Left colon (tissue), 2 donors: ENCODE measurements around the gene KIAA1671. TPM values are rescaled to one million over a fixed set of nuclear protein-coding genes. Genes with fewer than 3 reads are reported as not detected.

Experiments used
- ATAC-seq: fragments of 200-7000 bp; cut with Tn5 transposase; one replicate; pipeline ENCODE4 v1.9.1; 2020; ENCODE audit warnings: mild to moderate bottlenecking, moderate library complexity
- DNase-seq, 2 donors: peaks; one replicate each; pipeline ENCODE4 v3.0.0-alpha.2; 2020
- intact Hi-C, 2 donors: fragments of 100-400 bp; cut with DNase I in 1 of 2; cut with micrococcal nuclease in 1 of 2; formaldehyde crosslinking; loops; one replicate each; pipeline versions ENCODE4 v1.11.2 to v1.14.0; 2022; cut with DNase I, micrococcal nuclease
- total RNA-seq, 2 donors: library from RNA; stranded (reverse); fragmentation: NEBNext Ultra II Directional; extraction: Animal tissue kit (Norgen Biotek cat#: 25700); gene quantifications; one replicate each; pipeline ENCODE4 v1.2.1, GENCODE V29; 2021
- donor health status: DM: no; HTN: no; CAD: no.
- donor health status: DM: yes; HTN: yes; CAD: no.

The KIAA1671 gene
- total RNA-seq, 2 donors from 2014 or later: 100 to 106 TPM

DNA sequence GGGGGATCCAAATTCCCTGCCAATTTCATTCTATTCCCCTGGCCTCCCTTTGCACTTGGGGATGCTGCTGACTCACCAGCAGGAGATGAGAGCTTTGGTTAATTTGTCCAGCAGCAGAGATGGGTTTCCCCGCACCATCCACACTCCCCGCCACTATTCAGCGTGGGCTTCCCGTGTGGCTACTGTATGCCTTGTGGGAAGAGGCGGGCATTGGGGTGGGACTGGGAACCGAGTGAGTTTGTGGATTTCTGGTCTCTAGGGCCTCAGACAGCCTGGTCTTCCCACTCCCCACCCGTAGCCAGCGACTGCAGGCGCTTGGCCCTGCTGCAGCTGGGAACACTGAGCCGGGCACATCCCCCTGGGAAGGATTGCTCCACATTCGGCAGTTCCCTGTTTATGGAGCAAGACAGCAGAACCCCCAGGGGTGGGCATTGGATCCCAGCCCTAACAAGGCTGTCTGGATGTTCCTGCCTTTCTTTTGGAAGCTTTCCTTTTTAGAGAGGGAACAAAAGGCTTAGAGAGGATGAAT lies 23.4 kb downstream of the KIAA1671 start:
- intact Hi-C loops: no loop called here
- DNase-seq: no peak
- no peak for ATAC-seq

DNA sequence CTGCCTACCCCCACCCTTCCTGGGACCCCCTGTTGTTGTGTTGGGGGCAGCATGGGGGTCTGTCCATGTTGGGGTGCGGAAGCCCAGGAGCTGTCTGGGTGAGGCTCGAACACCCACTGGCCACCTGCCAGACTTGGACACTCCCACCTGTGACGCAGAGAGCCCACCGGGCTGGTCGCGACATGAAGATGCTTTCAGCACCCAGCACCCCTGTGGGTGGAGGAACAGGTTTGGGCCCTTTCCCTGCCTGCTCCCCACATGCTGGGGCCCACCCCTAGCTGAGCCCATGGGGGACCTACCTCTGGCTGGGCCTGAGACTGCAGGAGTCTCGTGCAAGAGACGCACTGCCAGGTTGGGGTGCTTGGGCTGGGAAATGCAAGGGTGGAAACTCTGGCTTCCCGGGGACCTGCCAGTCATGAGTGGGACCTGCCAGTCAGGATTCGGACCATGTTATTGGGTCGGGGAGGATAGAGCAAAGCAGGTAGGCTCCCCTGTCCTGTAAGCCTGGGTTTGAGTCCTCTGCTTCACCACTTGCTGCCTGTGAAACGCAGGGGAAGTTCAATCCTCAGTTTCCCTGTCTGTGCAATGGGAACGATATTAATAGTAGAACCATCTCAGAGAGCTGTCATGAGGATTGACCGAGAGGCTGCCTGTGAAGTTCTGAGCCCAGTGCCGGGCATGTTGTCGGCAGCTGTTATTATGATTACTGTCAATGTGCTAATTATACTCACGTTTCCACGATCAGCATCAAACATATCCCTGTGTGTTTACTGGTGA lies 24.1 kb downstream of the KIAA1671 start:
- intact Hi-C loops: no loop called here
- DNase-seq (no peak), ATAC-seq (no peak)

DNA sequence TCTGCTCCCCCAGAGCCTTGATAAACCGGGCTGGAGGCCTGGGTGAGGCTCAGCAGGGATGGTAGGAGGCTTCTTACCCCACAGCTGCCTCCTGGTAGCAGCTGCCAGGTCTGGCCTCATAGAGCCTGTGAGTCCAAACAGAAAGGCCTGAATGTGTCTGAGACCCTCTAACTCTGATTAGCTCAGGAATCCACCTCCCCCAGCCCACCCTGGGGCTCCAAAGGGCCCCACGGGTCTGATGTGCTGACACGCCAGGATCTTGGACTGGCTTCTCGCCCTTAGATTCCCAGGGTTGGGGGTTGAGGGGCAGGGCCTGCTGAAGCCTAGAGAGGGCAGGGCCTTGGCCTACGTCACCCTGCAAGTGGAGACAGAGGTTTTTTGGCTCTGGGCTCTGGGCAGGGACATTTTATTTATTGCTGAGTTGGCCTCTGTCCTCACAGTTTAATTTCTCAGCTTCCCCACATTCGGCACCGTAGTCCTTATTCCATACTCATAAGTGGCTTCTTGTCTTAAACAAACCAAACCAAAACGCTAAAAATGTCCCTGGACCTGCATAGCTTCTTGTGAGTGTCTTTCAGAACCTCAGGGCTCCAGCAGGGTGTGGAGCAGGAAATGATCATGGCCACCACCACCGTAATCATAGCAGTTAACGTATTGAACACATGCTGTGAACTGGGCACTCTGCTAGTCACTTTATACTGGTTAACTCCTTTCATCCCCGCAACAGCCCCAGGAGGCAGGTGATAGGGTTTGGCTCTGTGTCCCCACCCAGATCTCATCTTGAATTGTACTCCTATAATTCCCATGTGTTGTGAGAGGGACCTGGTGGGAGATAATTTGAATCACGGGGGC lies 25.1 kb downstream of the KIAA1671 start:
- intact Hi-C loops: no loop called here
- ATAC-seq: peak; percentile 70
- peak; percentile 57 to 58 for DNase-seq

DNA sequence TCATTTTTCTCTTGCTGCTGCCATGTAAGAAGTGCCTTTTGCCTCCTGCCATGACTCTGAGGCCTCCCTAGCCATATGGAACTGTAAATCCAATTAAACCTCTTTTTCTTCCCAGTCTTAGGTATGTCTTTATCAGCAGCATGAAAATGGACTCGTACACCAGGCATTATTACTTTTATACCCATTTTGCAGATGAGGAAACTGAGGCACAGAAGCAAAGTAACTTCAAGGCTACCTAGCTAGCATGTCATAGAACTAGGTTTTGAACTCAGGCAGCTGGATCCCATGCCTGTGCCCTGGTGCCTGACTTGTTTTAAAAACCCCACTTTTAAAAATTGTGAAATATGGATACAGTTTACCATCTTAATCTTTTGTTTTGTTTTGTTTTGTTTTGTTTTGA lies 25.8 kb downstream of the KIAA1671 start:
- DNase-seq (no peak), ATAC-seq (no peak)
- intact Hi-C loops: no loop called here

DNA sequence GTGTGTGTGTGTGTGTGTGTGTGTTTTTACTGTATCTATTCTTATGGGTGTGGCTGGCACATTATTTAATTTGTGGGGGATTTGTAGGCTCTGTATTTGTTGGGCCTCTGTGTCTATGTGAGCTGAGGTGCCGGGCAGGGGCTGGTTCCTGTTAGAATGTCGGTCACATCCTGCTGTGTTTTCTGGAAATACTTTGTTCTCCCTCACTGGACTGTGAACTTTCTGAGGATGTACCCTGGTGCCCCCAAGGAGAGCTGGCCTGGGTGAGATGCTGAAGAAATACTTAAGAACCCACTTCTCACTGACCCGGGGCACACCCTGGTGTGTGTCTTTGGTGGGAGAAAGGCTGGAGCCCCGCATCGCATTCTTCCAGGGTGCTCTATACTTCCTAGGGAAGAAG lies 28.6 kb downstream of the KIAA1671 start:
- DNase-seq (no peak), ATAC-seq (no peak)
- intact Hi-C loops: no loop called here

DNA sequence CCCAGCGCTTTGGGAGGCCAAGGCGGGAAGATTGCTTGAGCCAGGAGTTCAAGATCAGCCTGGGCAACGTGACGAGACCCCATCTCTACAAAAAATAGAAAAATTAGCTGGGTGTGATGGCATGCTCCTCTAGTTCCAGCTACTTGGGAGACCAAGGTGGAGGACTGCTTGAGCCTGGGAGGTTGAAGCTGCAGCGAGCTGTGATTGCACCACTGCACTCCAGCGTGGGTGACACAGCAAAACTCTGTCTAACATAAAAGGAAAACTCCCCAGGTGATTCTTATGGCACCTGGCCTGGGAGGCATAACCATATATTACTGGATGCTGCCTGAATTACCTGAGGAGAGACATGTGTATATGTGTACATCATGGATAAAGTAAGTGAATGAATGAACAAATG lies 29.1 kb downstream of the KIAA1671 start:
- intact Hi-C loops: no loop called here
- no peak for DNase-seq
- ATAC-seq: no peak

DNA sequence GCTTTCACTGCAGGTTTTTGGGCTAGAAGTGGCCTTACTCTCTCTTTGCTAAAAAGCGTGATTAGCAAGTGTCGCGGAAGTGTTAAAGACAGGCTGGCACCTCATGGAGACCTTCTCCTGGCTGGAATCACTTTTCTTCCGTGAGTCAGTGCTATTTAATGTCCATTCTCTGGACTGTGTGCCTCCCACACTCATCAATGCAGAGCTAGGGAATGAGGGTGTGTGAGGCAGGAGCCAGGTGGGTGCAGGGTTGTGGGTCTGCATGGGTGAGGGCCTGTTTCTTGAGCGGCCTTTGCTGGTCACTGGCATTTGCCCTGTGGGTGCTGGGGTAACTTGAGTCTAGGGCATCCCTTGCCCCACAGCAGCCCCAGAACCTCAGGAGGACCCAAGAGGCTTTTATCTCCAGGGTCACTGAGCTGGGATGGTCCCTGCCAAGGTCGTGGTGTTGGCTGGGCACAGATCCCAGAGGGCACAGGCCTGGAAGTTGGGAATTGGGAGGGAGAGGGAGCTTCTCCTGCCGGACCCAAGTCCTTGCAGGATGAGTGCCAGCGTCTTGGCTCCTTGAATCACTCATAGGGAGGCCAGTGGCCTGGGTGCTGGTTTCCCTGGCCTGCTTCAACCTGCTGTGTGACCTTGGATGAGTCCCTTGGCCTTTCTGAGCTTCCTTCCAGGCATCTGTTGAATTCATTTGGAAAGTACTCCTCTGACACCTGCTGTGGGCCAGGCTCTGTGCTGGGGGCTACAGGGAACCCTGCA lies 30.0 kb downstream of the KIAA1671 start:
- intact Hi-C loops: no loop called here
- no peak for ATAC-seq

DNA sequence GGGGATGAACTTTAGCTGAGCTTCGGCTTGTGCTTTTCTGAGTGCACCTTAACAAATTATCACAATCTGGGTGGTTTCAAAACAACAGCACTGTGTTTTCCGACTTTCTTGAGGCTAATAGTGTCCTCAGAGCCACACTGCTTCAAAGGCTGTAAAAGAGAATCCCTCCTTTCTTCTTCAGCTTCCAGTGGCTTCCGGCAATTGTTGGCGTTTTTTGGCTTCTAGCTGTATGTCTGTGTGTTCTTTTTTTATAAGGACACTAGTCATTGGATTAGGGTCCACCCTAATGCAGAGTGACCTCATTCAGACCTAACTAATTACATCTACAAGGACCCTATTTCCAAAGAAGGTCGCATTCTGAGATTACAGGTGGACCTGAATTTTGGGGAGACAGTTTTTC lies 30.6 kb downstream of the KIAA1671 start:
- DNase-seq (no peak), ATAC-seq (no peak)
- intact Hi-C loops: no loop called here

More for the DNA sequence above, 30.0 kb downstream of the KIAA1671 start:
- no peak for DNase-seq

DNA sequence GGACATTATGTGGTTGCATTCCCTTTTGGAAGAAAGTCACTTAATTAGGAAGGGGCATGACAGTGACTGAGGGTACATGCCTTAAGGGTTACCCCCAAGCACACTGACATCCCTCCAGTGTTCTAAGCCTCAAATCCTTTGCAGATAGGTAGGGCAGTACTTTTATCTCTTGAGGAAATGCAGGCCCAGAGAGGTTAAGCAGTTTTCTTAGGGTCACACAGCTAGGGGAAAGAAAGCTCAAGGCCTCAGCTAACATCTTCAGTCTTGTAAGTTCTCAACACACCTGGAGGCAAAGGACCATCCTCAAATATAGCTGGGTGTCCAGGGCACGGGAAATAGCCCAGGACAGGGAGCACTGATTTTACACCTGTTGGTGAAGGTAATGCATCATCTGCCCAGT lies 31.6 kb downstream of the KIAA1671 start:
- no peak for DNase-seq
- intact Hi-C loops: no loop called here
- ATAC-seq: no peak

DNA sequence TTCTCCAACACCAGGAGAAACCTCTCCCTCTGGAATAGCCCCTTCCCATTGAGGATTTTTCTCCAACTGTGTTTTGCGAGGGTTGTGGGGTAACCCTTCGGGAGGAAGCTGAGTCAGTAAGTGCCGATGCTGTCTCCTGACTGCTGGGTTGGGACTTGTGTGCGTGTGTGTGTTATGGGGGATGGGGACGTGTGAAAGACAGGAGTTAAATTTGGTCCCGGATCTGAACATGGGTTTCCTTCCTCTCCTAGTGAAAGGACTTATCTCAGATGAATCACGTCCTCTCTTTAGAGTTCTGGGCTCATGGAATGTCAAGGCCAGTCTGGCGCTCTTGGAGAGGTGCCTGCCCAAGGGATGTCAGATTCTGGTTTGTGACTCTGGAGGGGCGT lies 33.3 kb downstream of the KIAA1671 start:
- ATAC-seq: no peak

DNA sequence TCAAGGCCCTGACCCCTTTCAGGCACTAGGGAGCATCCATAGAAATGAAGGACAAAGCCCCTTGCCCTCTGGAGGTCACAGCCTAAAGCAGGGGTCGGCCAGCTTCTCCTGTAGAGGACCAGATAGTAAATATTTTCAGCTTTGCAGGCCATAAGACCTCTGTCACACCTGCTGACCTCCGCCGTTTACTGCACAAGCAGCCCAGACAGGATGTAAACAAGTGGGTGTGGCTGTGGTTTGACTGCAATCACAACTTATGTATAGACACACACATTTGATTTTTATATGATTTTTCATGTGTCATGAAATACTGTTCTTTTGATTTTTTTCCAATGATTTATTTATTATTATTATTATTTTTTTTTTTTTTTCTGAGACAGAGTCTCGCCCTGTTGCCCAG lies 34.3 kb downstream of the KIAA1671 start:
- DNase-seq (no peak), ATAC-seq (peak; percentile 61)
- intact Hi-C loops: no loop called here

More for the DNA sequence above, 33.3 kb downstream of the KIAA1671 start:
- DNase-seq: no peak
- intact Hi-C loops: no loop called here

DNA sequence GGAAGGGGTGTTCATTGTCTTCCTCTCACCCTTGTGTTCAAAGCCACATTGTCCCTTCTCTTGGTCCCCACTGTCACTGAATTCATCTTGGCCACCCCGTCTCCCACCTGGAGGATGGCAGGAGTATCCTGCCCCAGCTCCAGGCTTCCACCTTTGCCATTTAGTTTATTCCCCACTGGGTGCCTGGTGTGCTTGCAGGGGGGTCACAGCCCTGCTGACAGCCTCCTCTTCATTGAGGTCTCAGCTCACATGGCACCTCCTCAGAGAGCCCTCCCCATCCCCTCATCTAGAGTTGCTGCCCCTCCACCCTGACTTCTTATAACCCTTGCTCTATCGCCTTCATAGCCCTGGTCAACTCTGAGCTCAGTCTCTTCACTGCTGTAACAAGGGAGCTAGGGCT lies 36.6 kb downstream of the KIAA1671 start:
- ATAC-seq: no peak
- intact Hi-C loops: no loop called here
- DNase-seq: no peak

DNA sequence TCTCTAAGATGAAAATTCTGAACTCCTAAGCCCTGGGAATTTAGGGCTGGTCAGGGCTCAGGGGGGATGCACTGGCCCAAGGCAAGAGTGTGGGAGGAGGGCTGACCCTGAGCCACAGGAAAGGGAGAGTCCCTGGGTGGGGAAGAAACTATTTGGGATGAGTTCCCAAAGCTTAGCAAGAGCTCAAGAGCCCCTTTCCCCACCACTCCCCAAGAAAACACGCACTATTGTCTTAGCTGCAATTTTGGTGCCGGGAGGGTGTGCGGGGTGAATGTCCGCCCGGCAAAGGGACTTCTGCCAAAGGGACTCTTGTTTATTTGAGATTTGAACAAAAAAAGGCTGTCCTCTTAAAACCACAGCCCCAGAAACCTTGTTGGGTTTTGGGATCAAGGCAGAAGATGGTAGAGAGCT lies 37.0 kb downstream of the KIAA1671 start:
- no peak for DNase-seq
- intact Hi-C loops: no loop called here
- no peak for ATAC-seq

DNA sequence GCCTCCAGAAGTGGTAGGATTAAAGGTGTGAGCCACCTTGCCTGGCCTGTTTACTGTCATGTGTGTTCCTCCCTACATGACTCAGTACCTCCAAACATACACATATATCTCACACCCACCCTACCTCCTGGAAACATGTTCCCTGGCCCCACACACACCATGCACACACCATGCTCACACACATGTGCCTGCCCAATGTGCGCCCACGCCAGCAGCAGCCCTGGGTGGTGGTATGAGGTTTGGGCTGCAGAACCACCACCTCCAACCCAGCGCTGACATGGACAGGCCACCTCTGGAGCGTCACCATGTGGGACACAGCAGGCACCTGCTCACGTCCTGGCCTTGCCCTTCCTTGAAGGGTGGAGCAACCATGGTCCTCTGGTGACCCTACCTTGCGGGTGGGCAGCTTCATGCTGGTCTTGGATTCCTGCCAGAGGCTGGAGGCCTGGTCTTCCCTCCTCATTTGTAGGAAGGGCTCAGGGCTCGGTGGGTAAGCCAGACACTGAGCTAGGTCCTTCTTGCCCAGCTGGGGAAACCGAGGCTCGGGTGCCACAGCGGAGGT lies 37.9 kb downstream of the KIAA1671 start:
- intact Hi-C loops: loop anchor here in 1 of 2 donors (10.0 kb wide), 1 partner anchor 54 kb away; no protein-coding TSS in a partner anchor
- no peak for DNase-seq
- ATAC-seq: no peak

DNA sequence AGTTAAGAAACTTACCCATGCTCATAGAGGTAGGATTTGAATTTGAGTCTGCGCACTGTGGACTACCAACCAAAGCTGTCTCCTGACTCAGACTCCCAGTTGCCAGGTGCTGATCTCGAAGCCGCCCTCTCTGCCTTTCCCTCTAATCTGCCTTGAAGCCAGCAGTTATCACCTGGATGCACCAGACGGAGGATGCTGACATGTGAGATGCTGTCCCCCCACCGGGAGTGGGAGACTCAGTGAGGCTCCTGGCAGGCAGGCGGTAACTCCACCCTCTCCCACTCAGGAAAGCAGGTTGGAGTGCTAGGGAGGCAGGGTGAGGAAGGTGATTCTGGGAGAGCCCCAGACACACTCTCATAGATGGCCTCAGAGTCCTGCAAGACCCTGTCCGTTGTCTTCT lies 40.4 kb downstream of the KIAA1671 start:
- DNase-seq (no peak), ATAC-seq (no peak)
- intact Hi-C loops: loop anchor here in 1 of 2 donors (10.0 kb wide), 1 partner anchor 52 kb away; no protein-coding TSS in a partner anchor

DNA sequence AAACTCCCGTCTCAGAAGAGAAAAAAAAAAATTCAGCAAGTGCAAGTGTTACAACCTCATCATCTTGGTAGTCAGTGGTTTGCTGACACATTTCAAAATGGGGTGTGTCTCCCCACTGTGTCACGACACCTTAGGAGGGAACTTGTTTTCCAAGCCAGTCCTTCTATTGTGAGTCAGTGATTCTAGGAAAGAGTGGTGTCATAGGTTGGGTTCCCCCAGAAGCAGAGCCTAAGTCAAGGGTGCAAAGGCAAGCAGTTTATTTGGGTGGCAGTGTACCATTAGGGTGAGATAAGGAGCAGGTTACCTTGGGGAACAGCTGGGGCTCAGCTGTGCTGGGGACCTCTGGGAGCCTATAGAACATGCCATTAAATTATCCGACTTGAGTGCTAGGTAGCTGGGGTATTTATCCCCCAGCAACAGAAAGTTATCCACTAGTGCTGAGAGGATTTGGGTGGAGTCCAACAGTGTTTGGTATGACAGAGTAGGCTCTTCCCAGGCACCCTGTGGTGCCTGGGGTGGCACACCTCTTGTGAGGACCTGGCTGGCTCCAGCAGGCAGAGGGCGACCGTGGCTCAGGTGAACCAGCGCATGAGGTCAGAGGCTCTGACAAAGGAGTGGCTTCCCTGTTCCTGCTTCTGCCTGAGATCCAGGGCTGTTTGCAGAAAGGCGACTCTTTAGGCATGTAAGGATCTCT lies 41.7 kb downstream of the KIAA1671 start:
- DNase-seq (peak; percentile 83 to 85), ATAC-seq (peak; percentile 77)
- intact Hi-C loops: loop anchor here in 1 of 2 donors (10.0 kb wide), 1 partner anchor 51 kb away; no protein-coding TSS in a partner anchor

DNA sequence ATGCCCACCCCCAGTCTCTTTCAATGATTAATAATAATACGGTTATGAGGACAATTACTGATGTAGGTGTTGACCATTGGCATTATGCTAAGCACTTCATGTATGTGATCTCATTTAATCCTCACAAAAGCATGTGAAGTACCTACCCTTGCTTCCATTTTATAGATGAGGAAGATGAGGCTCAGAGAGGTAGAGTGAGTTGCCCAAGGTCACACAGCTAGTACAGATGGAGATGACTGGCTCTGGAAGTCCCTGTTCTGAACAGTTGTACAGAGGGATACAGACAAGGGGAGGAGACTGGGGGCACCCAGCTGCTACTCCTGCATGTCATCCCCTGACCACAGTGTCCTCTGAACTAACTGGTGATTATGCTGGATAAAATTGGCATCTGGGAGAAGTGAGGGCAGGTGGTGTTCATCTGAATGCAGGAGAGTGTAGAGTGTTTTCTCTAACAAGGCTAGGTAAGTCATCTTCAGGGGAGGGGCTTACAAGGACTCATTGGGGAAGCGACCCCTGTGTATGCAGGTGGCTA lies 43.2 kb downstream of the KIAA1671 start:
- DNase-seq (no peak), ATAC-seq (no peak)
- intact Hi-C loops: loop anchor here in 1 of 2 donors (10.0 kb wide), 1 partner anchor 49 kb away; no protein-coding TSS in a partner anchor
